Adipocyte (in vitro differentiated cells): Measurements from ENCODE around the gene OR10C1.

Source experiments
- DNase-seq: peaks from one replicate; pipeline ENCODE4 v3.0.0-alpha.2; 2015; ENCODE audit warnings: low read depth
- H3K27me3 ChIP-seq: replicated peaks from 2 replicates; pipeline ENCODE4 v1.7.0; 2013; ENCODE audit warnings: mild to moderate bottlenecking, low read length, moderate library complexity; ENCODE audit not compliant: control insufficient read depth, insufficient read depth
- H3K36me3 ChIP-seq: 2 replicates; pipeline ENCODE4 v1.7.0; 2013; ENCODE audit warnings: low read length, mild to moderate bottlenecking, moderate library complexity; ENCODE audit not compliant: control insufficient read depth, insufficient read depth, severe bottlenecking
- H3K4me1 ChIP-seq: 2 replicates; pipeline ENCODE4 v1.7.0; 2013; ENCODE audit warnings: mild to moderate bottlenecking, low read length, moderate library complexity; ENCODE audit not compliant: control insufficient read depth, insufficient read depth
- H3K4me3 ChIP-seq: 2 replicates; pipeline ENCODE4 v1.7.0; 2013; ENCODE audit warnings: mild to moderate bottlenecking, low read length, moderate library complexity
- H3K9ac ChIP-seq: 2 replicates; pipeline ENCODE4 v1.7.0; 2013; ENCODE audit warnings: mild to moderate bottlenecking, low read length, moderate library complexity
- H3K9me3 ChIP-seq: 2 replicates; pipeline ENCODE4 v1.7.0; 2013; ENCODE audit warnings: mild to moderate bottlenecking, low read length, moderate library complexity; ENCODE audit not compliant: control insufficient read depth

Gene OR10C1

GRCh38 chr6:29478740-29479139, 39.6 kb downstream of the OR10C1 start:
- H3K36me3 ChIP-seq = no peaks in the 10 kb centered on the region

GRCh38 chr6:29479560-29479959, 40.5 kb downstream of the OR10C1 start:
- no peaks in the 10 kb centered on the region for H3K36me3 ChIP-seq
- no peaks in the 10 kb centered on the region for H3K27me3 ChIP-seq
- no peaks in the 10 kb centered on the region for H3K4me1 ChIP-seq
- no peak overlapping the region for H3K4me3 ChIP-seq
- H3K9ac ChIP-seq = no peak overlapping the region
- DNase-seq = no peak
- no peaks in the 10 kb centered on the region for H3K9me3 ChIP-seq

More at GRCh38 chr6:29478740-29479139, 39.6 kb downstream of the OR10C1 start:
- Histone ChIP-seq H3K4me1 (no peaks in the 10 kb centered on the region), H3K4me3 (no peak overlapping the region), H3K9me3 (no peaks in the 10 kb centered on the region), H3K9ac (no peak overlapping the region), H3K27me3 (no peaks in the 10 kb centered on the region)
- no peak for DNase-seq

- no peaks in the 10 kb centered on the region for H3K36me3 ChIP-seq
- no peaks in the 10 kb centered on the region for H3K27me3 ChIP-seq
- H3K9ac ChIP-seq = no peak overlapping the region
- DNase-seq = peak; percentile 39
- no peak overlapping the region for H3K4me3 ChIP-seq
- H3K4me1 ChIP-seq = no peaks in the 10 kb centered on the region
- H3K9me3 ChIP-seq = no peaks in the 10 kb centered on the region
Measured at GRCh38 chr6:29483186-29483585, 44.1 kb downstream of the OR10C1 start.

DNA sequence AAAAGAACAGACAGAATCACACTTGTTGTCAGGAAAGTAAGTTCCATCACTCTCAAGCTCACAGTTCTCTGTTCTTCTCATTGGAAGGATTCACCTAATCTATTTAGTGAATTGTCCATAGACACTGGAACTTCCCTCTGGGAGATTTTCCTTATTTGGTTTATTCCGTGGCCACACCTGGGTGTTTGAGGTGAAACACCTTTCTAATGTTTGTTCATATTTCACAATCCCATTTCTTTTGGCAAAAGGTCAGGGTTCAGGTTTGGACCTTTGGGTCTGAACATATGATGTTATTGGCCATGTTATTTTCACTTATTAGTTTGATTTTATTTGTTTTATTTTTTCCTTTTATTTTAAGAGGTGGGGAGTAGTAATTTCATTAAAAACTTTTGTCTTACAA, 44.6 kb downstream of the OR10C1 start:
- Histone ChIP-seq H3K4me3 (no peak overlapping the region), H3K27me3 (no peaks in the 10 kb centered on the region), H3K4me1 (no peaks in the 10 kb centered on the region), H3K9ac (no peak overlapping the region), H3K36me3 (no peaks in the 10 kb centered on the region), H3K9me3 (no peaks in the 10 kb centered on the region)
- no peak for DNase-seq

DNA sequence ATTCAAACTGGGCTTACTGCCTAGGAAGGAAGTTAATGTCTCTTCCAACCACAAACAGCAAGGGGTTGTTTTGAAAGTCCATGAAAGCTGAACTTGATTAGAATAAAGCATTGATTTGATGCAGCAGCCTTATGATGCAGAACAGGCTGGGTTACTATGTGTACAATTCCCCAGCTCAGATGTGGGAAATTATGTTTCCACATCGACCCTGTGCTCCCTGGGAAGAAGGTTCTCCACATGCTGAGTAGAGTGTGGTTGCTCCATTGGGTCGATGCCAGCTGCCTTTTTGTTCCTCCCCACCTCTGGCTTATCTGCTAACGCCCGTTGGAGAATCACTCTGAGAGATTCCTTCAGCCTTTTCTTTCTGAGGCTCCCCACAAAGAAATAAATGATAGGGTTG, 47.5 kb downstream of the OR10C1 start:
- Histone ChIP-seq H3K4me3 (no peak overlapping the region), H3K27me3 (no peaks in the 10 kb centered on the region), H3K36me3 (no peaks in the 10 kb centered on the region), H3K9me3 (no peaks in the 10 kb centered on the region), H3K4me1 (no peaks in the 10 kb centered on the region), H3K9ac (no peak overlapping the region)
- DNase-seq = peak; percentile 13

DNA sequence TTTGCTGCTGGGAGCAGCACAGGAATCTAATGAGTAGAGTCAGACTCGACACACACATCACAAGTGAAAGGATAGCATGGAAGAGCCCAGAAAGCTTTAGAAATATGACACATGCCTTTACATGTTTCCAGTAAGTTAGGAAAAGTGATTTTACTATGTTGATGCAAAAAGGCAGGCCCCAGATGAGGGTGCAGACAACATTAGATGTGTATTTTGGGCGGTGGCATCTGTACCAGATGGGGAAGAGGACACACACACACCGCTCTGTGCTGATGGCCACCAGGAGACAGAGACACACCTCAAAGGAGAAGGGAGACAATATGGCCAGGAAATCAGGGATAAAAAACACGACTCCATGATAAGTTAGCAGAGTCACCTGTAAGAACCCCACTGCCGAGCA, 48.0 kb downstream of the OR10C1 start:
- Histone ChIP-seq H3K4me1 (no peaks in the 10 kb centered on the region), H3K36me3 (no peaks in the 10 kb centered on the region), H3K9me3 (no peaks in the 10 kb centered on the region), H3K4me3 (no peak overlapping the region), H3K27me3 (no peaks in the 10 kb centered on the region), H3K9ac (no peak overlapping the region)
- no peak for DNase-seq

DNA sequence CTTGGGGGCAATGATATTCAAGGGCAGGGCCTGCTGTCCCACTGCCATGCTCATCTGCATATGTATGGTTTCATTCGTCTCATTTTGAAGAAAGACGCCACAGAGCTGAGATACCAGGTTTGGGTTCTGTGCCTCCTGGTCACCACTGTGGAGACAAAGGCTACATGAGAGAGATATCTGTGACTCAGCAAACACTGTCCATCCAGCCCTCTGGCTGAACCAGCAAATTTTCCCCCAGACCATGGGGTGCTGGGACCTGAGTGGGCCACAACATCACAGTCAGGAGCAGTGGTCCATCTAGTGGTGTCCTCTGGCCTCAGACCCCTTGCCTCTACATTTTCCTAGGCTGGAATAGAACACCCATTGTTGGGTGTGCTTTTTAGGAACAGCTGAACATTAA, 48.6 kb downstream of the OR10C1 start, which contains the start of gene MAS1L:
Gene MAS1L (minus strand): TSS at position 297 of the 400 bp plus-strand sequence. CDS start 54 bp downstream, at position 243.
- Histone ChIP-seq H3K4me3 (no peak within 1 kb of the TSS), H3K36me3 (no peaks in the 10 kb centered on the region), H3K9me3 (no peaks in the 10 kb centered on the region), H3K4me1 (no peaks in the 10 kb centered on the region), H3K9ac (no peak within 1 kb of the TSS), H3K27me3 (no peaks in the 10 kb centered on the region)
- no peak for DNase-seq

DNA sequence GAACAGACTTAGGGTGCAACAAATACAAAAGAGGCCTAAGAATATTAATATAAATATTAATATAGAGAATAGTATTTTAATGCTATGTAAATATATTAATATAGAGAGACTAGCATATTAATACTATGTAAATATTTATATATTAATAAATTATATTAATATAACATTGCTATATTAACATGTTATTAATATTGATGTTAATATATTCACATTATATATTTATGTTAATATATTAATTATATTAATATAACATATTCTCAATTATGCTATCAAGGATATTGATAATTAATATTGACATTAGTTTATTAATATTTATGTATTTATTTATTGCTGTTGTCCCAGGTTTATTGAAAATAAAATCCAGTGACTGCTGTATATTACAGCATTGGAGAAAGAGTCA, 49.8 kb downstream of the OR10C1 start:
- DNase-seq = no peak

GRCh38 chr6:29489286-29489685, 50.2 kb downstream of the OR10C1 start:
- no peak overlapping the region for H3K4me3 ChIP-seq

More for the DNA sequence above, 49.8 kb downstream of the OR10C1 start:
- Histone ChIP-seq H3K4me3 (no peak overlapping the region), H3K9ac (no peak overlapping the region), H3K36me3 (no peaks in the 10 kb centered on the region), H3K9me3 (no peaks in the 10 kb centered on the region), H3K4me1 (no peaks in the 10 kb centered on the region), H3K27me3 (no peaks in the 10 kb centered on the region)

DNA sequence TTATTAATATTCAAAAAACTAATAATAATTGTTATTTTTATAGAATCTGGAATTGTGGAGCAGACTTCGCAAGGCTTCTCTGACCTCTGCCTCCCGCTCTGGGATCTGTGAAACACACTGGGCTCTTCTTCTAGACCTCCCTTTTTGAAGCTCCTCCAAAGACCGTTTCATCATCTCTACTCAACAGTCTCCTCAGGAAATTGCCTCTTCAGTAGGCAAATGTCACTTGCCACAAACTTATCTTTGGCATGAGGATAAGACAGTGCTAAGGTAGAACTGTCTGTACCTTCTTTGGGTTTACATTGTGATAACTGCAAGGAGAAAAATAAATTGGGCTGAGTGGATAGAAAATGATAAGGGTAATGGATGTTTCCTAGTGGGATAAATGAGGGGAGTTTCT, 50.9 kb downstream of the OR10C1 start:
- Histone ChIP-seq H3K9ac (no peak overlapping the region), H3K4me3 (no peak overlapping the region), H3K36me3 (no peaks in the 10 kb centered on the region), H3K9me3 (no peaks in the 10 kb centered on the region), H3K4me1 (no peaks in the 10 kb centered on the region), H3K27me3 (peaks cover 8% of the 10 kb centered on the region)
- no peak for DNase-seq

More at GRCh38 chr6:29489286-29489685, 50.2 kb downstream of the OR10C1 start:
- Histone ChIP-seq H3K9me3 (no peaks in the 10 kb centered on the region), H3K27me3 (peaks cover 3% of the 10 kb centered on the region), H3K9ac (no peak overlapping the region), H3K4me1 (no peaks in the 10 kb centered on the region), H3K36me3 (no peaks in the 10 kb centered on the region)
- DNase-seq = no peak

- no peak for DNase-seq
- Histone ChIP-seq H3K36me3 (no peaks in the 10 kb centered on the region), H3K4me1 (no peaks in the 10 kb centered on the region), H3K4me3 (no peak overlapping the region), H3K9me3 (no peaks in the 10 kb centered on the region), H3K27me3 (peaks cover 8% of the 10 kb centered on the region), H3K9ac (no peak overlapping the region)
Measured at GRCh38 chr6:29490552-29490951, 51.4 kb downstream of the OR10C1 start.
